HS-27A (cell line): ENCODE data around the gene DEDD.
A peak's percentile ranks its signal among the peaks of the same experiment; 100 is the strongest.

ENCODE experiments used
- DNase-seq: peaks from one replicate; pipeline ENCODE4 v3.0.0-alpha.2; 2012; ENCODE audit warnings: low read depth, missing footprints

Gene DEDD

GRCh38 chr1:161132410-161133219 is at the start of gene DEDD:
Gene DEDD, minus strand, starts transcription at chr1:161132667. Its CDS starts 8,205 bp downstream, at chr1:161124462.
- DNase-seq: peak; percentile 93

- DNase-seq: no peak
These were observed 49.7 kb upstream of the DEDD start for GRCh38 chr1:161182214-161182613.

GRCh38 chr1:161180639-161181038 is 48.2 kb upstream of the DEDD start:
- no peak for DNase-seq

- DNase-seq: no peak
These were observed 47.2 kb upstream of the DEDD start for GRCh38 chr1:161179698-161180097.

GRCh38 chr1:161177936-161178244 is 45.4 kb upstream of the DEDD start:
- no peak for DNase-seq

GRCh38 chr1:161177112-161177935 is 44.9 kb upstream of the DEDD start, which contains the start of gene B4GALT3:
Gene B4GALT3, minus strand, starts transcription at chr1:161177507. Its CDS starts 1,447 bp downstream, at chr1:161176060.
- DNase-seq: no peak

GRCh38 chr1:161176468-161177111 is 44.1 kb upstream of the DEDD start:
- DNase-seq: no peak

- DNase-seq: no peak
These were observed 43.4 kb upstream of the DEDD start for GRCh38 chr1:161175771-161176453.

GRCh38 chr1:161174911-161175310 is 42.4 kb upstream of the DEDD start:
- no peak for DNase-seq

- DNase-seq: no peak
These were observed 41.2 kb upstream of the DEDD start for GRCh38 chr1:161173711-161174110.

- DNase-seq: peak; percentile 82
These were observed 40.4 kb upstream of the DEDD start for GRCh38 chr1:161172776-161173376.

- DNase-seq: no peak
These were observed 39.9 kb upstream of the DEDD start for GRCh38 chr1:161172349-161172748.

GRCh38 chr1:161171696-161172095 is 39.2 kb upstream of the DEDD start:
- no peak for DNase-seq

GRCh38 chr1:161171191-161171590 is 38.7 kb upstream of the DEDD start:
- DNase-seq: no peak

- no peak for DNase-seq
These were observed 36.4 kb upstream of the DEDD start for GRCh38 chr1:161168906-161169305.

- no peak for DNase-seq
These were observed 34.4 kb upstream of the DEDD start for GRCh38 chr1:161166669-161167548.

GRCh38 chr1:161165742-161166668 is 33.5 kb upstream of the DEDD start, which contains the start of gene PPOX:
Gene PPOX, plus strand, starts transcription at chr1:161166426. Its CDS starts 422 bp downstream, at chr1:161166848.
- DNase-seq: peak; percentile 90

- DNase-seq: no peak
These were observed 32.6 kb upstream of the DEDD start for GRCh38 chr1:161164901-161165610.

- no peak for DNase-seq
These were observed 31.3 kb upstream of the DEDD start for GRCh38 chr1:161163793-161164192.
